Neuronal stem cell (in vitro differentiated cells): ENCODE data around the gene FAM163B.

Experiments used
- DNase-seq: peaks from one replicate; pipeline ENCODE4 v3.0.0-alpha.2; 2013; ENCODE audit warnings: low spot score
- H2AFZ ChIP-seq: one replicate; pipeline ENCODE4 v1.6.1; 2013; ENCODE audit warnings: mild to moderate bottlenecking, low read length, inconsistent platforms
- H2AK5ac ChIP-seq: 2 replicates; pipeline ENCODE4 v1.6.1; 2013; ENCODE audit warnings: low read depth, mild to moderate bottlenecking, inconsistent platforms, low read length, moderate library complexity, mixed read lengths
- H2BK120ac ChIP-seq: 2 replicates; pipeline ENCODE4 v1.6.1; 2013; ENCODE audit warnings: low read depth, mild to moderate bottlenecking, inconsistent platforms, low read length, moderate library complexity, mixed read lengths
- H2BK12ac ChIP-seq: one replicate; pipeline ENCODE4 v1.6.1; 2013; ENCODE audit warnings: low read length, inconsistent platforms
- H2BK15ac ChIP-seq: 2 replicates; pipeline ENCODE4 v1.6.1; 2013; ENCODE audit warnings: mild to moderate bottlenecking, low read length, inconsistent platforms, mixed read lengths
- H2BK5ac ChIP-seq: one replicate; pipeline ENCODE4 v1.6.1; 2013; ENCODE audit warnings: inconsistent platforms, mild to moderate bottlenecking, low read length, moderate library complexity
- H3K14ac ChIP-seq: one replicate; pipeline ENCODE4 v1.6.1; 2013; ENCODE audit warnings: low read length, inconsistent platforms
- H3K18ac ChIP-seq: 2 replicates; pipeline ENCODE4 v1.6.1; 2013; ENCODE audit warnings: low read length, inconsistent platforms
- H3K23ac ChIP-seq: 2 replicates; pipeline ENCODE4 v1.6.1; 2013; ENCODE audit warnings: low read depth, mild to moderate bottlenecking, mixed read lengths, low read length, inconsistent platforms; ENCODE audit not compliant: poor library complexity
- H3K27ac ChIP-seq: replicated peaks from 3 replicates; pipeline ENCODE4 v1.5.1; 2013; ENCODE audit warnings: low read length, inconsistent platforms
- H3K27me3 ChIP-seq, 3 experiments: 2 replicates each; pipeline ENCODE4 v1.6.1; 2013; ENCODE audit warnings: low read length in 3 of 3, mild to moderate bottlenecking in 2 of 3, inconsistent platforms in 1 of 3, low read depth in 1 of 3, mixed read lengths in 1 of 3, moderate library complexity in 1 of 3; ENCODE audit not compliant: control insufficient read depth in 3 of 3, insufficient read depth in 3 of 3
- H3K36me3 ChIP-seq, 2 donors: replicated peaks in 1 of 2; 2 replicates each; pipeline ENCODE4 v1.6.1; 2013; ENCODE audit warnings: low read length in 2 of 2; ENCODE audit not compliant: control insufficient read depth in 2 of 2, insufficient read depth in 2 of 2
- H3K4ac ChIP-seq: 2 replicates; pipeline ENCODE4 v1.6.1; 2013; ENCODE audit warnings: inconsistent platforms, mild to moderate bottlenecking, low read length, moderate library complexity
- H3K4me1 ChIP-seq, 2 donors: 1 replicate in 1 of 2; 2 replicates in 1 of 2; pipeline ENCODE4 v1.6.1; 2013; ENCODE audit warnings: low read length in 2 of 2, low read depth in 1 of 2; ENCODE audit not compliant: control insufficient read depth in 2 of 2, insufficient read depth in 1 of 2
- H3K4me2 ChIP-seq: one replicate; pipeline ENCODE4 v1.6.1; 2013; ENCODE audit warnings: mild to moderate bottlenecking, low read length, inconsistent platforms; ENCODE audit not compliant: insufficient read depth, poor library complexity, severe bottlenecking
- H3K4me3 ChIP-seq, 2 donors: 2 replicates each; pipeline ENCODE4 v1.5.1; 2013; ENCODE audit warnings: low read length in 2 of 2, mild to moderate bottlenecking in 2 of 2, inconsistent platforms in 1 of 2, moderate library complexity in 1 of 2
- H3K79me1 ChIP-seq: one replicate; pipeline ENCODE4 v1.6.1; 2013; ENCODE audit warnings: low read depth, mild to moderate bottlenecking, inconsistent platforms, low read length, moderate library complexity
- H3K9ac ChIP-seq: one replicate; pipeline ENCODE4 v1.6.1; 2013; ENCODE audit warnings: mild to moderate bottlenecking, low read depth, low read length, inconsistent platforms; ENCODE audit not compliant: poor library complexity
- H3K9me3 ChIP-seq, 2 donors: replicated peaks in 1 of 2; 2 replicates each; pipeline versions ENCODE3 to v1.6.1; 2013; ENCODE audit warnings: low read length in 2 of 2, mild to moderate bottlenecking in 2 of 2, inconsistent platforms in 1 of 2, low read depth in 1 of 2, mixed read lengths in 1 of 2, moderate library complexity in 1 of 2; ENCODE audit not compliant: control insufficient read depth in 2 of 2, insufficient read depth in 1 of 2
- H4K8ac ChIP-seq: one replicate; pipeline ENCODE4 v1.6.1; 2013; ENCODE audit warnings: low read depth, mild to moderate bottlenecking, inconsistent platforms, low read length, moderate library complexity
- H4K91ac ChIP-seq: one replicate; pipeline ENCODE4 v1.6.1; 2013; ENCODE audit warnings: low read length, low read depth, mild to moderate bottlenecking, inconsistent platforms; ENCODE audit not compliant: poor library complexity
- WGBS, 2 donors: extraction: QIAGEN DNeasy Blood & Tissue Kit; methylation state at CpG; one replicate each; pipeline ENCODE4 v1.1.7; 2013; ENCODE audit warnings: missing lambda C conversion rate in 2 of 2, mixed read lengths in 1 of 2; ENCODE audit not compliant: insufficient read length in 2 of 2, insufficient replicate concordance in 1 of 2; ENCODE audit errors: extremely low coverage in 2 of 2; 5-methylcytosine and 5-hydroxymethylcytosine counted together

The FAM163B gene

GRCh38 chr9:133556354-133556753, 52.8 kb downstream of the FAM163B start:
- WGBS, 2 donors = no CpG with 5 or more reads among the region's 5 CpGs
- H2AFZ ChIP-seq = no peak overlapping the region

DNA sequence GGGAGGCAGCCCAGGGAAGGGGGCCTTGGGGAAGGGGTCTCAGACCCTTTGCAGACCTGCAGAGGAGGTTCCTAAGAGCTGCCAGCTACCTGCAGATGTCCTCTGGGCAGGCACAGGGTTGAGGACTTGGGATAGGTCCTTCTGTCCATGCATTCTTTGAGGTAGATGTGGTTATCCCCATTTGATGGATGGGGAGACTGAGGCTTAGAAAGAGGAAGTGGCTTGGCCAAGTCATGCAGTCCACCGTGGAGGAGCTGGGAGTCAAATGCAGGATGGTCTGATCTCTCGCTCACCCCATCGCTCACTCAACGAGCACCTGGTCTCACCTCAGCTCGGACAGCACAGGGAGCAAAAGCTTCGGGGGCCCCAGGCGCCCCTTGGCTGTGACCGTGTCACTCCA, 54.5 kb downstream of the FAM163B start:
- Histone ChIP-seq H2BK120ac (no peak overlapping the region), H3K27ac (no peak overlapping the region), H3K4ac (no peak overlapping the region), H3K4me1 (peaks cover 8 to 24% of the 10 kb centered on the region in 2 donors), H2BK5ac (no peak overlapping the region), H3K14ac (no peak overlapping the region), H3K4me2 (no peak overlapping the region), H2AK5ac (peak overlapping the region; percentile 92), H3K9me3 (no peaks in the 10 kb centered on the region), H2BK15ac (peak overlapping the region; percentile 44), H3K23ac (peak overlapping the region; percentile 78), H3K4me3 (no peak overlapping the region), H3K36me3 (no peaks in the 10 kb centered on the region), H3K18ac (no peak overlapping the region), H3K79me1 (no peaks in the 10 kb centered on the region), H3K27me3 (peaks cover 0 to 4% (median 0%) of the 10 kb centered on the region in 3 experiments), H4K91ac (no peak overlapping the region), H3K9ac (no peak overlapping the region), H2BK12ac (no peak overlapping the region), H4K8ac (no peak overlapping the region), H2AFZ (no peak overlapping the region)
- no CpG with 5 or more reads among the region's 8 CpGs for WGBS, 2 donors
- DNase-seq = no peak

More at GRCh38 chr9:133556354-133556753, 52.8 kb downstream of the FAM163B start:
- Histone ChIP-seq H3K4me1 (peaks cover 9 to 24% of the 10 kb centered on the region in 2 donors), H3K4ac (no peak overlapping the region), H3K36me3 (no peaks in the 10 kb centered on the region), H3K27ac (no peak overlapping the region), H3K79me1 (no peaks in the 10 kb centered on the region), H3K23ac (no peak overlapping the region), H2AK5ac (peak overlapping the region; percentile 86), H2BK120ac (no peak overlapping the region), H3K18ac (peak overlapping the region; percentile 53), H3K9ac (no peak overlapping the region), H3K4me3 (no peak overlapping the region), H2BK5ac (peak overlapping the region; percentile 32), H4K91ac (no peak overlapping the region), H4K8ac (no peak overlapping the region), H3K9me3 (no peaks in the 10 kb centered on the region), H3K4me2 (no peak overlapping the region), H3K27me3 (no peaks in the 10 kb centered on the region), H3K14ac (peak overlapping the region; percentile 3), H2BK12ac (peak overlapping the region; percentile 25), H2BK15ac (peak overlapping the region; percentile 27)
- no peak for DNase-seq

GRCh38 chr9:133553973-133554713, 55.0 kb downstream of the FAM163B start:
- H2BK15ac ChIP-seq = peak overlapping the region; percentile 64
- no peak overlapping the region for H3K14ac ChIP-seq
- WGBS, 2 donors = no CpG with 5 or more reads among the region's 31 CpGs
- peak overlapping the region; percentile 78 for H3K23ac ChIP-seq
- H4K8ac ChIP-seq = no peak overlapping the region
- H3K27ac ChIP-seq = no peak overlapping the region
- peaks cover 0 to 4% (median 0%) of the 10 kb centered on the region in 3 experiments for H3K27me3 ChIP-seq
- no peak overlapping the region for H3K9ac ChIP-seq
- H2AK5ac ChIP-seq = peak overlapping the region; percentile 92
- H3K36me3 ChIP-seq = no peaks in the 10 kb centered on the region
- H3K18ac ChIP-seq = peak overlapping the region; percentile 86
- H3K79me1 ChIP-seq = no peaks in the 10 kb centered on the region
- no peak overlapping the region for H2AFZ ChIP-seq
- H3K4me2 ChIP-seq = no peak overlapping the region
- H3K9me3 ChIP-seq = no peaks in the 10 kb centered on the region
- DNase-seq = no peak
- H2BK5ac ChIP-seq = no peak overlapping the region
- H2BK12ac ChIP-seq = no peak overlapping the region
- no peak overlapping the region for H4K91ac ChIP-seq
- peaks cover 8 to 24% of the 10 kb centered on the region in 2 donors for H3K4me1 ChIP-seq
- H2BK120ac ChIP-seq = no peak overlapping the region
- H3K4ac ChIP-seq = no peak overlapping the region
- no peak overlapping the region for H3K4me3 ChIP-seq

- Histone ChIP-seq H2BK5ac (no peak overlapping the region), H3K79me1 (no peaks in the 10 kb centered on the region), H3K36me3 (no peaks in the 10 kb centered on the region), H3K4me3 (no peak overlapping the region), H2BK120ac (no peak overlapping the region), H2AFZ (no peak overlapping the region), H3K4me1 (peaks cover 4 to 14% of the 10 kb centered on the region in 2 donors), H3K14ac (no peak overlapping the region), H4K8ac (no peak overlapping the region), H3K4ac (no peak overlapping the region), H2BK12ac (no peak overlapping the region), H3K9ac (no peak overlapping the region), H3K23ac (no peak overlapping the region), H4K91ac (no peak overlapping the region), H3K27ac (no peak overlapping the region), H3K18ac (no peak overlapping the region), H2BK15ac (no peak overlapping the region), H3K27me3 (peaks cover 0 to 4% (median 0%) of the 10 kb centered on the region in 3 experiments), H2AK5ac (peak overlapping the region; percentile 6), H3K9me3 (no peaks in the 10 kb centered on the region), H3K4me2 (no peak overlapping the region)
- no peak for DNase-seq
- WGBS, 2 donors = no CpG with 5 or more reads among the region's 10 CpGs
These were observed 56.1 kb downstream of the FAM163B start for GRCh38 chr9:133553123-133553522.
